COLO668 (cell line): ENCODE measurements around the gene FAM227B.
A peak's percentile ranks its signal among the peaks of the same experiment; 100 is the strongest.
"Not testable (repeated sequence)": the region's sequence is repeated elsewhere in the genome, so short reads cannot be mapped to it uniquely, and the experiment has no call there.

Source experiments
- DNase-seq: peaks from one replicate; lab custom pipeline; 2025; ENCODE audit not compliant: unreplicated experiment; lab: John Stamatoyannopoulos, UW

The FAM227B gene

GRCh38 chr15:49620658-49621368 is at the start of gene FAM227B, which contains the start of gene DTWD1:
TSS of gene FAM227B (minus strand) at chr15:49620818. CDS start at chr15:49615171, 5,647 bp downstream.
TSS of gene DTWD1 (plus strand) at chr15:49621048. CDS start at chr15:49625168, 4,120 bp downstream.
- peak; percentile 97 for DNase-seq

- DNase-seq: no peak
Observed at GRCh38 chr15:49669288-49669687, 48.7 kb upstream of the FAM227B start.

GRCh38 chr15:49666486-49666885 is 45.9 kb upstream of the FAM227B start:
- DNase-seq: not testable (repeated sequence)

GRCh38 chr15:49664716-49665115 is 44.1 kb upstream of the FAM227B start:
- no peak for DNase-seq

GRCh38 chr15:49656734-49657133 is 36.1 kb upstream of the FAM227B start:
- DNase-seq: no peak

GRCh38 chr15:49652922-49653321 is 32.3 kb upstream of the FAM227B start:
- DNase-seq: no peak

GRCh38 chr15:49650676-49651075 is 30.1 kb upstream of the FAM227B start:
- DNase-seq: no peak

- DNase-seq: no peak
Observed at GRCh38 chr15:49649987-49650386, 29.4 kb upstream of the FAM227B start.

- no peak for DNase-seq
Observed at GRCh38 chr15:49646891-49647290, 26.3 kb upstream of the FAM227B start.

- peak; percentile 53 for DNase-seq
Observed at GRCh38 chr15:49645941-49646340, 25.3 kb upstream of the FAM227B start.

- DNase-seq: no peak
Observed at GRCh38 chr15:49645277-49645676, 24.7 kb upstream of the FAM227B start.

GRCh38 chr15:49644364-49644794 is 23.8 kb upstream of the FAM227B start:
- no peak for DNase-seq

- no peak for DNase-seq
Observed at GRCh38 chr15:49637857-49638256, 17.2 kb upstream of the FAM227B start.

GRCh38 chr15:49628379-49628778 is 7.8 kb upstream of the FAM227B start:
- DNase-seq: no peak

GRCh38 chr15:49627407-49627877 is 6.8 kb upstream of the FAM227B start:
- DNase-seq: no peak

GRCh38 chr15:49625460-49626036 is 4.9 kb upstream of the FAM227B start:
- DNase-seq: no peak

GRCh38 chr15:49624056-49624455 is 3.4 kb upstream of the FAM227B start:
- DNase-seq: no peak

- DNase-seq: no peak
Observed at GRCh38 chr15:49622561-49622960, 1.9 kb upstream of the FAM227B start.

GRCh38 chr15:49621887-49622286 is 1.3 kb upstream of the FAM227B start:
- DNase-seq: no peak

- DNase-seq: peak; percentile 7
Observed at GRCh38 chr15:49621401-49621811, 788 bp upstream of the FAM227B start.

- no peak for DNase-seq
Observed at GRCh38 chr15:49620199-49620598, 419 bp downstream of the FAM227B start.

- no peak for DNase-seq
Observed at GRCh38 chr15:49619226-49619625, 1.4 kb downstream of the FAM227B start.
